CD14-positive monocyte (primary cell): ENCODE data around the gene NSD2. TPM values are rescaled to one million over a fixed set of nuclear protein-coding genes. Genes with fewer than 3 reads are reported as not detected.
A peak's percentile ranks its signal among the peaks of the same experiment; 100 is the strongest.

Experiments
- DNase-seq, 3 donors: peaks; one replicate each; pipeline ENCODE4 v3.0.0-alpha.2; 2011 to 2022
- H2AFZ ChIP-seq: 2 replicates; pipeline ENCODE4 v1.6.0; 2012; ENCODE audit warnings: mild to moderate bottlenecking, low read depth, low read length, inconsistent platforms; ENCODE audit not compliant: insufficient read depth, poor library complexity, severe bottlenecking
- H3K27ac ChIP-seq, 2 donors: 1 replicate in 1 of 2; 2 replicates in 1 of 2; pipeline ENCODE4 v1.5.1; 2012 to 2013; ENCODE audit warnings: low read length in 2 of 2, control low read depth in 1 of 2, inconsistent platforms in 1 of 2, low read depth in 1 of 2, mild to moderate bottlenecking in 1 of 2
- H3K27me3 ChIP-seq, 2 donors: one replicate each; pipeline versions ENCODE4 v1.6.0 to v1.6.1; 2011 to 2013; ENCODE audit warnings: low read length in 2 of 2; ENCODE audit not compliant: control insufficient read depth in 2 of 2, insufficient read depth in 2 of 2
- H3K36me3 ChIP-seq, 2 donors: replicated peaks in 1 of 2; 1 replicate in 1 of 2; 2 replicates in 1 of 2; pipeline versions ENCODE4 v1.5.1 to v1.6.1; 2012 to 2013; ENCODE audit warnings: low read length in 2 of 2, control low read depth in 1 of 2, inconsistent platforms in 1 of 2, mild to moderate bottlenecking in 1 of 2; ENCODE audit not compliant: insufficient read depth in 2 of 2, control insufficient read depth in 1 of 2
- H3K4me1 ChIP-seq, 2 donors: 1 replicate in 1 of 2; 2 replicates in 1 of 2; pipeline versions ENCODE4 v1.5.1 to v1.6.1; 2012 to 2013; ENCODE audit warnings: low read length in 2 of 2, control low read depth in 1 of 2, inconsistent platforms in 1 of 2, mild to moderate bottlenecking in 1 of 2, moderate library complexity in 1 of 2; ENCODE audit not compliant: insufficient read depth in 2 of 2, control insufficient read depth in 1 of 2
- H3K4me2 ChIP-seq: replicated peaks from 2 replicates; pipeline ENCODE3; 2012; ENCODE audit warnings: low read length, moderate library complexity, mild to moderate bottlenecking; ENCODE audit not compliant: poor library complexity, severe bottlenecking; ENCODE audit errors: extremely low read depth
- H3K4me3 ChIP-seq, 3 experiments: fragments of 200-600 bp in 1 of 3; sonication (generic) in 1 of 3; replicated peaks in 1 of 3; 1 replicate in 2 of 3; 2 replicates in 1 of 3; pipeline ENCODE4 v1.5.1; 2011 to 2013; ENCODE audit warnings: low read length in 3 of 3, mild to moderate bottlenecking in 3 of 3, control low read depth in 2 of 3, low read depth in 2 of 3, inconsistent platforms in 1 of 3, moderate library complexity in 1 of 3
- H3K79me2 ChIP-seq: 2 replicates; pipeline ENCODE4 v1.6.0; 2012; ENCODE audit warnings: mild to moderate bottlenecking, control low read depth, inconsistent platforms, low read length, moderate library complexity; ENCODE audit not compliant: insufficient read depth
- H3K9ac ChIP-seq: 2 replicates; pipeline ENCODE4 v1.6.0; 2017; ENCODE audit warnings: low read length, mild to moderate bottlenecking; ENCODE audit not compliant: insufficient read depth, poor library complexity, severe bottlenecking
- H3K9me3 ChIP-seq, 2 donors: replicated peaks in 1 of 2; 1 replicate in 1 of 2; 2 replicates in 1 of 2; pipeline versions ENCODE4 v1.5.1 to v1.6.1; 2012 to 2013; ENCODE audit warnings: low read length in 2 of 2, control low read depth in 1 of 2; ENCODE audit not compliant: control insufficient read depth in 1 of 2, insufficient read depth in 1 of 2
- H4K20me1 ChIP-seq: 2 replicates; pipeline ENCODE4 v1.6.0; 2012; ENCODE audit warnings: mild to moderate bottlenecking, low read length, control low read depth, moderate library complexity; ENCODE audit not compliant: insufficient read depth
- H3K27ac Mint-ChIP-seq, 7 donors: one replicate each; pipeline ENCODE4 v1.8.0; 2020; ENCODE audit warnings: mild to moderate bottlenecking in 7 of 7, mixed read lengths in 7 of 7, moderate library complexity in 6 of 7, inconsistent platforms in 2 of 7
- H3K27me3 Mint-ChIP-seq, 3 donors: one replicate each; pipeline ENCODE4 v1.8.0; 2021 to 2022; ENCODE audit warnings: low read depth in 3 of 3, mild to moderate bottlenecking in 3 of 3, mixed read lengths in 3 of 3, moderate library complexity in 3 of 3, inconsistent platforms in 1 of 3
- H3K36me3 Mint-ChIP-seq, 2 donors: one replicate each; pipeline ENCODE4 v1.8.0; 2020; ENCODE audit warnings: mixed read lengths in 2 of 2, inconsistent platforms in 1 of 2, mild to moderate bottlenecking in 1 of 2
- H3K4me1 Mint-ChIP-seq: one replicate; pipeline ENCODE4 v1.8.0; 2020; ENCODE audit warnings: mild to moderate bottlenecking, mixed read lengths
- H3K4me3 Mint-ChIP-seq, 2 donors: one replicate each; pipeline ENCODE4 v1.8.0; 2020; ENCODE audit warnings: mild to moderate bottlenecking in 2 of 2, mixed read lengths in 2 of 2, moderate library complexity in 1 of 2
- H3K9me3 Mint-ChIP-seq, 7 donors: one replicate each; pipeline ENCODE4 v1.8.0; 2020 to 2022; ENCODE audit warnings: mixed read lengths in 7 of 7, mild to moderate bottlenecking in 6 of 7, moderate library complexity in 6 of 7, inconsistent platforms in 2 of 7
- CTCF ChIP-seq: fragments of 200-600 bp; IDR thresholded peaks from one replicate; pipeline ENCODE4 v1.8.0; 2022; ENCODE audit warnings: antibody characterized with exemption, mild to moderate bottlenecking
- WGBS: methylation state at CpG from one replicate; pipeline ENCODE4 v1.1.5; 2013; ENCODE audit warnings: missing lambda C conversion rate; ENCODE audit not compliant: insufficient coverage; 5-methylcytosine and 5-hydroxymethylcytosine counted together
- intact Hi-C, 2 donors: fragments of 100-400 bp; cut with micrococcal nuclease; formaldehyde crosslinking; loops; one replicate each; pipeline versions ENCODE4 v1.15.0 to v1.15.1; 2023
- polyA plus RNA-seq, 3 donors: library from polyadenylated mRNA; depleted of rRNA in 1 of 3; unstranded in 2 of 3; stranded (reverse) in 1 of 3; fragments of 300-500 nt in 2 of 3; fragments of >200 nt in 1 of 3; fragmentation: Illumina TruSeq in 2 of 3; gene quantifications; 1 replicate in 2 of 3; 2 replicates in 1 of 3; pipeline ENCODE4 v1.2.3, GENCODE V29; 2012 to 2021

NSD2 gene
- polyA plus RNA-seq, 3 donors, result 1.9 to 8.7 (median 2.3) TPM

GRCh38 chr4:2009651-2010233, 138.5 kb downstream of the NSD2 start:
- Mint-ChIP-seq H3K27ac (peak overlapping the region; percentile 89 to 94 (median 93)), H3K4me3 (peak overlapping the region; percentile 86 to 90), H3K36me3 (peaks cover 13 to 23% of the 10 kb centered on the region in 2 donors), H3K4me1 (peaks cover 41% of the 10 kb centered on the region), H3K9me3 (peaks cover 0 to 1% (median 0%) of the 10 kb centered on the region in 7 donors), H3K27me3 (peaks cover 5 to 14% (median 9%) of the 10 kb centered on the region in 3 donors)
- Histone ChIP-seq H2AFZ (peak overlapping the region; percentile 97), H3K36me3 (peaks cover 7 to 17% of the 10 kb centered on the region in 2 donors), H3K27me3 (peaks cover 0 to 2% of the 10 kb centered on the region in 2 donors), H3K4me1 (peaks cover 38 to 44% of the 10 kb centered on the region in 2 donors), H3K4me3 (peak overlapping the region; percentile 63 to 95 (median 93)), H4K20me1 (peaks cover 8% of the 10 kb centered on the region), H3K27ac (peak overlapping the region; percentile 89 to 98), H3K9ac (peak overlapping the region; percentile 94), H3K79me2 (peaks cover 40% of the 10 kb centered on the region), H3K4me2 (peak overlapping the region; percentile 97), H3K9me3 (no peaks in the 10 kb centered on the region)
- peak; percentile 74 to 89 (median 79) for DNase-seq
- intact Hi-C loops, result loop anchor here (2.0 to 10.0 kb wide), 6 partner anchors 31 to 665 kb away; partner anchors contain the start of genes MXD4 (in 1 of the 2), NSD2 (in 1 of the 2), TACC3 (in 1 of the 2) and TMEM129 (in 1 of the 2)
- 0% methylated on average over 6 of the region's 23 CpGs for WGBS
- no peak for TF ChIP-seq CTCF

GRCh38 chr4:2011583-2011982, 140.4 kb downstream of the NSD2 start:
- no peaks in the 10 kb centered on the region for H3K9me3 ChIP-seq
- Mint-ChIP-seq H3K9me3 (peaks cover 0 to 1% (median 0%) of the 10 kb centered on the region in 7 donors), H3K27me3 (peaks cover 9 to 14% (median 14%) of the 10 kb centered on the region in 3 donors), H3K4me1 (peaks cover 38% of the 10 kb centered on the region), H3K27ac (peak overlapping the region in 6 of 7 donors; percentile 25 to 85 (median 66)), H3K4me3 (no peak overlapping the region), H3K36me3 (peaks cover 5 to 6% of the 10 kb centered on the region in 2 donors)
- no peak overlapping the region for H3K27ac ChIP-seq
- H3K4me2 ChIP-seq, result no peak overlapping the region
- H3K27me3 ChIP-seq, result peaks cover 0 to 2% of the 10 kb centered on the region in 2 donors
- H3K4me1 ChIP-seq, result peaks cover 38 to 44% of the 10 kb centered on the region in 2 donors
- DNase-seq, result peak; percentile 74 to 85 (median 78)
- peak overlapping the region in 1 of 3 experiments; percentile 2 for H3K4me3 ChIP-seq
- no peak overlapping the region for H3K9ac ChIP-seq
- TF ChIP-seq CTCF, result no peak
- peaks cover 0 to under 1% of the 10 kb centered on the region in 2 donors for H3K36me3 ChIP-seq
- H4K20me1 ChIP-seq, result peaks cover 3% of the 10 kb centered on the region
- H2AFZ ChIP-seq, result no peak overlapping the region
- WGBS, result 0% methylated on average over 1 of the region's 3 CpGs
- intact Hi-C loops, result loop anchor here (2.0 to 10.0 kb wide), 2 partner anchors 29 to 287 kb away; partner anchors contain the start of genes TACC3 (in 1 of the 2) and TMEM129 (in 1 of the 2)
- H3K79me2 ChIP-seq, result peaks cover 22% of the 10 kb centered on the region
